Smooth muscle cell of the brain vasculature (primary cell): ENCODE measurements around the gene RAMP3.

Experiments
- DNase-seq: peaks from one replicate; pipeline ENCODE4 v3.0.0-alpha.2; 2012; ENCODE audit warnings: low read depth, low spot score

RAMP3 gene

DNA sequence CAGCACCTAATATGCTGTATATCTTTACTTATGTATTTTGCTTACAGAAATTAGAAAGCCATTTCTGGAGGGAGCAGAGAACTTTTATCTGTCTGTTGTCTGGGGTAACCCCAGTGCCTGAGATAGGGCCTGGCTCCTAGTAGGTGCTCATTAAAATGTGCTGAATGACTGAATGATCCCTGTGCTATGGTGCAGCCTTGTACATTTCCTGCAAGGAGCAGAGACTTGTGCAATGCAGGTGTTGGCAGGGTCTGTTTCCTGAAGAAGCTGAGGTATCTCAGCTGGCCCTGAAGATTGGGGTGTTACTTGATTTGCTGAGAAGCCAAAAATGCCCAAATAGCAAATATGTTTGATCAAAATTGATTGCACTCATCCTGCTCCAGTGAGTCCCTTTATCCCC lies 65.5 kb downstream of the RAMP3 start:
- no peak for DNase-seq

DNA sequence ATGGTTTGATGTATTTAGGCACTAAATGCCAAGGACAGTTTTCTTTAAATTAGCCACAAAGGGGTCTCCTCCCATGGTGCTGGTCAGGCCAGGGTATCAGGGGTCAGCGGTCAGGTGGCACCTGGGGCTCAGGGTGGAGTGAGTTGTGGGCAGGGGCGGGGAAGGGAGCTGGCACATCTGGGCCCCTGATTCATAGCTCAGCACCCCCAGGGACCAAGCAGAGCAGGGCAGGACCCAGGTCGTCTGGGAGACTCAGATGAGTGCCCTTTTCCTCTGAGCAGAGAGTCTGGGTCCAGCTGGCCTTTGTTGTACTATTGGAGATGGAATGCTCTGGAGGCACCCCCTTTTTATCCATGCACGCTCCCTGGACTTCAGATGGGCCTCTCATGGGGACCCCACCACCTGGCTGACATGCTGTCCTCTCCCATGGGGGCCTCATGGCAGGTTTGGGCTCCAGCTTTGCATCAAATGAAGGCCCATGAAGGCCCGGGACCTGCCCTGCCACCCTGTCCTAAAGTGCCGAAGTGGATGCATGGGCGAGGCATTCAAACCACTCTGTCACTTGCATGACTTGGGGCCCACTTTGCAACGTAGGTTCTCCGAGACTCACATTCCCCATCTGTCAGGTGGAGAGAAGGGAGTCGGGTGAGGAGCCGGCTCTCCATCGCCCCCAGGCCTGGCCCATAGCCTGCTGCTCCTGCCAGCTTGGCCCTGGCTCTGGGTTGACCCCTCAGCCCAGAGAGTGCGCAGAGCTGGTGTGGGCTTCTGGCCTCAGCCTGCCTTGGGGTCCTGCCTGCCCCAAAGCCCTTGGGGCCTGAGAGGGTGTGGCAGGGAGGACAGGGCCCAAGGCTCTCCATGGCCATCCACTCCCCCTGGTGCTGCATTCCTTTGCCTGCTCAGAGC lies 66.4 kb downstream of the RAMP3 start:
- no peak for DNase-seq

DNA sequence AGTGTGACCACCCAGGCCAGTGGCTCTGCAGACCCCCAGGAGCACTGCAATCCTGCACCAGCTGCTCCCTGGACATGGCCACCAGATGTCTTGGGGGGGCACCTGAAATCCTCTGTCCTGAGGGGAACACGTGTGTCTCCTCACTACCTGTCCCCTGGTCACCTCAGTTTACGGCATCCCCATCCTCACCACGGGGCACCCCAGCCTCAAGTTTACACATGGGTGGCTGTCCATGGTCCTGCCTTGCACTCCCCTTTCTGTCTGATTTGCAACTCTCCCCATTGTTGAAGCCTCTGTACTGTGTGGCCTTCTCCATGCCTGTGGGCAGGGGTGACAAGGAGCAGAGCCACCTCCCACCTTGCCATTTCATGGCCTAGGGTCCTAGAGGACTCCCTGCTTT lies 67.2 kb downstream of the RAMP3 start:
- DNase-seq: no peak

DNA sequence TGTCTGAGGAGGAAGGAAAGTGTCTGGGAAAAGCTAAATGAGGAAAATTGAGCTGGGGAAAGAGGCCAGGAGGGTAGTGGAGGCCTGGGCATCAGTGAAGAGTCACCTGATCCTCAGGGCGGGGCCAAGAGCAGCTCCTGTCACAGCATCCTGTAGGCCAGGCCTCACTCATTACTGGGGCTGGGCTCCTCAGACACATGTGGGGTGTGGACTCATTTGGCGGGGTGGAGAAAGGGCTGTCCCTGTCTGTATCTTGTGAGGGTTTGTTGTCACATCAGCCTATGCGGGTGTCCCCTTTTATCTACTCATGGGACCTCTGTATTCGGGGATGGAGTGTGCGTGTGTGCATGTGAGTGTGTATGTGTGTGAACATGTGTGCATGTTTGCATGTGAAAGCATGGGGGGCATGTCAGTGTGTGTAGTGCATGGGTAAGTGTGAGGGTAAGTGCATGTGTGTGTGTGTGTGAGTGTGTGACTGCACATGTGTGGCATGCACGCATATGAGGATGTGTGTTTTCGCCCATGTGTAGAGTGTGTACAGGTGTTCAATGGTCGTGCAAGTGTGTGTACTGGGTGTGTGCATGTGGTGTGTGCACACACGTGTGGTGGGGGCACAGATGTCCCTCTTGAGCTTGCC lies 67.8 kb downstream of the RAMP3 start:
- no peak for DNase-seq

DNA sequence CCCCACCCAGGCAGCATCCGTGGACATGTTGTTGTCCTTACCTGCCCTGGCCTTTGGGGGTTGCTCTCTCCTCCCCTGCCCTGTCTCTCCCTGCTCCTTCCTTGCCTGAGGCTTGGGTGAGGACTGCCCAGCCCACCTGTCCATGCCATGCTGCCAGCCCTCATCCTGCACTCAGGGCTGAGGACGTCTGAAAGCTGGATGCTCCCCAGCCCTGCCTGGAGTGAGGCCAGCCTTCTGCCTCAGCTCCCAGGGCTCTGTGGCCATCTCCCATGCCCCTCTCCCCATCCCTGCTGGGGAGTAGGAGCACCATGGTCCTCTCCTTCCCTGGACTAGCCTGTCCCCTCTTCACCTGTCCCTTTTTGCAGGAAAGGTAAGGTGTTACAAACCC lies 68.4 kb downstream of the RAMP3 start:
- no peak for DNase-seq

DNA sequence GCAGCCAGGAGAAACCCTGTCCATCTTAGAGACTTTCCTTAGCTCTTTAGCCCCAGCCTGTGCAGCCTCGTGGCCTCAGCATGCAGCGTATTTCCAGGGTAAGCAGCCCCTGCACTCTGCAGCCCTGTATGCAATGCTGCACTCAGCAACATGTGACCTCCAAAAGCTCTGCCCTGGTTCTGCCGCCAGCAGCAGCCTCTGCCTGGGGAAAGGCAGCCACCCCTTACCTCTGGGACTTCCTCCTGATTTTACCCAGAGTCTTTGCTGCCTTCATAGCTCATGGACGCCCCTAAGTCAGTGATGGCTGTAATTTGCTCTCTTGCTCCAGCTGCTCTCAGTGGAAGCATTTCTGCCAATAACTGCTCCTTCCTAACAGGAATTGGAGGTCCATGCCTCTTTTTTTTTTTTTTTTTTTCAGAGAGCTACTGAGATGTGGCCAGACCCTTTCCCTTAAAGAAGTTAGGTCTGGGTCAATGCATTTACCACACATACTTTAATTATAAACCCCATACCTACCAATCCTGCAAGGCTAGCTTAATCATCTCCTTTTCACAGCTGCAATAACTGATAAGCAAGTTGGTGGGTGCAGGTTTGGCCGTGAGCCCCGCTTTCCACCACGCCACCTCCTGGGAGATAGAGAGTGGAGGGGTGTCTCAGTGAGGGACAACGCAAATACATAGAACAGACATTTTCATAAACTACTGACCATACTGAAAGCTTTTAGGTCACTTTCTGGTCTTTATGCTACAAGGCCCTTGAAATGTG lies 71.7 kb downstream of the RAMP3 start:
- no peak for DNase-seq

DNA sequence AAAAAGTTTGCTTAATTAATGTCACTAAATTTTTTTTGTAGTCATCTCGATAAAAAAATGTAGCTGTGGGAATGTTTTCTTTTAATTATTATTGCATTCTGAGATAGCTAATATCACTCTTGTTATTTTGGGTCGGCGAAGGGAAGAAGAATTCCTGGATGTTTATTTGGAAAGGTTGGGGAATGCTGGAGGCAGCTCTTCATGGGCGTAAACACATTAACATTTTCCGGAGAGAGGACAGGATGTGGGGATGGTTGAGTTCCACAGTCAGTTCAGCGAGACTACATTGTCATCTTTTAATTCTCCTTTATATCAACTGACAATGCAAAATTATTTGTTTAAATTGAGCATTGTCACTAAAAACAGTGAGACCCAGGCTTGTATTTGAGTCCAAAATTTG lies 72.5 kb downstream of the RAMP3 start:
- DNase-seq: no peak

DNA sequence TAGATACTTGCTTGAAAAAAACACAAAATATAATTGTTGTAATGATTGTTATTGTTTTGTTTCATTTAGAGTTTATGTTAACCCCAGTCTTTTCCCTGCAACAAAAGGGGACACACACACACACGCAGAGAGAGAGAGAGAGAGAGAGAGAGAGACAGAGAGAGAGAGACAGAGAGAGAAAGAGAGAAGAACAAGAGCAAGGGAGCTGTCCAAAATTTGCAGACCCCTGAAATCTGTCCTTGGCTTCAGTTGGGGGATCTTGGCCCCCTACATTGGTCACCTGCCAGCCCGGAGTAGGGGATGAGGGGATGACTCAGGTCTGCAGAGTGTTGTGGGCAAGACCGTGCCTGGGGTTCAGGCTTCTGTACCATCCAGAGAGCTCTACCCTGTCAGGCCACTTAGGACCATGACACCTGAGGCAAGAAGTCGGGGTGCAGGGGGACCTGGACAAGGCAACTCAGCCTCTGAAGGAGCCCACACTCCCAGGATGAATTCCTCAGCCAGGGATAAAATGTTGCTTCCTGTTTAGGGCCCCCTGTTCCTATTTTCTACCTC lies 73.1 kb downstream of the RAMP3 start:
- DNase-seq: no peak

DNA sequence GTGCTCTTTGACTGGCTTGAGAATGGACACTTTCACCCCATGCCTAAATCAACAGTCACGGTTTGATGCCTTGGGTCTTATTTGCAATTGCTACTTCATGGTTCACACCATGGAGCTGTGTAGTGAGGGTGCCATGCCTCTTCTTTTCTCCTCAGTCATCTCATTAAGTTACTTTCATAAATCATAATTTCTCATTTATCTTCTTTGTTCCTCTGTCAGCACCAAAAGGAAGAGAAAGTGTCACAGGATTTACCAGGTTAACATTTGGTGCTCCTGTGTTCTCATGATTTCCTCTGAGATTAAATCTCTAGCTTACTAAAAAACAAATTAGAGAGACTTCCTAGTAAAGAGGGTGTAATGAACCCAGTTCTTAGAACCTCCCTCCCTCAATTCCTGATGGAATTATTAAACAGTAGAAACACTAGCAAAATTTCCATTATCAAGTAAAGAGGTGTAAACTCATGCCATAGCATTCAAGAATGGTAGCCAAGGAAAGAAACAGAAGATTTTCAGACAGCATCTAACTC lies 75.7 kb downstream of the RAMP3 start:
- no peak for DNase-seq
